Measurements from ENCODE around the gene PSMD11. TPM values are rescaled to one million over a fixed set of nuclear protein-coding genes. Genes with fewer than 3 reads are reported as not detected.

Gene PSMD11
- total and polyA plus RNA-seq, 2 of the 13 experiments (the other 11 are each of a cell fraction or from before 2014, with no cell fraction given) = 69.8 to 152 TPM

GRCh38 chr17:32429598-32429997 is 14.7 kb upstream of the PSMD11 start:
- H3K36me3 ChIP-seq (replicated peaks in 1 of 2; ENCODE audit: control insufficient read depth in 1 of 2, insufficient read depth in 2 of 2, low read length in 2 of 2) = no peaks in the 10 kb centered on the region
- ATAC-seq (no peak), FAIRE-seq (no peak), DNase-seq (ENCODE audit: low spot score) (no peak)
- no TSS peak for BruUV-seq (replicated peaks)
- no peaks in the 10 kb centered on the region for H3K79me2 ChIP-seq (ENCODE audit: insufficient read depth, low read length)
- 60% methylated on average over 2 of the region's 2 CpGs for WGBS (ENCODE audit: low lambda C conversion rate)
- H3K27ac ChIP-seq (ENCODE audit: extremely low read length, insufficient read depth, low read length) = no peak overlapping the region
- H3K27me3 ChIP-seq (ENCODE audit: control insufficient read depth in 1 of 2, insufficient read depth in 2 of 2, low read length in 2 of 2) = no peaks in the 10 kb centered on the region
- TF ChIP-seq, protein P1, sequence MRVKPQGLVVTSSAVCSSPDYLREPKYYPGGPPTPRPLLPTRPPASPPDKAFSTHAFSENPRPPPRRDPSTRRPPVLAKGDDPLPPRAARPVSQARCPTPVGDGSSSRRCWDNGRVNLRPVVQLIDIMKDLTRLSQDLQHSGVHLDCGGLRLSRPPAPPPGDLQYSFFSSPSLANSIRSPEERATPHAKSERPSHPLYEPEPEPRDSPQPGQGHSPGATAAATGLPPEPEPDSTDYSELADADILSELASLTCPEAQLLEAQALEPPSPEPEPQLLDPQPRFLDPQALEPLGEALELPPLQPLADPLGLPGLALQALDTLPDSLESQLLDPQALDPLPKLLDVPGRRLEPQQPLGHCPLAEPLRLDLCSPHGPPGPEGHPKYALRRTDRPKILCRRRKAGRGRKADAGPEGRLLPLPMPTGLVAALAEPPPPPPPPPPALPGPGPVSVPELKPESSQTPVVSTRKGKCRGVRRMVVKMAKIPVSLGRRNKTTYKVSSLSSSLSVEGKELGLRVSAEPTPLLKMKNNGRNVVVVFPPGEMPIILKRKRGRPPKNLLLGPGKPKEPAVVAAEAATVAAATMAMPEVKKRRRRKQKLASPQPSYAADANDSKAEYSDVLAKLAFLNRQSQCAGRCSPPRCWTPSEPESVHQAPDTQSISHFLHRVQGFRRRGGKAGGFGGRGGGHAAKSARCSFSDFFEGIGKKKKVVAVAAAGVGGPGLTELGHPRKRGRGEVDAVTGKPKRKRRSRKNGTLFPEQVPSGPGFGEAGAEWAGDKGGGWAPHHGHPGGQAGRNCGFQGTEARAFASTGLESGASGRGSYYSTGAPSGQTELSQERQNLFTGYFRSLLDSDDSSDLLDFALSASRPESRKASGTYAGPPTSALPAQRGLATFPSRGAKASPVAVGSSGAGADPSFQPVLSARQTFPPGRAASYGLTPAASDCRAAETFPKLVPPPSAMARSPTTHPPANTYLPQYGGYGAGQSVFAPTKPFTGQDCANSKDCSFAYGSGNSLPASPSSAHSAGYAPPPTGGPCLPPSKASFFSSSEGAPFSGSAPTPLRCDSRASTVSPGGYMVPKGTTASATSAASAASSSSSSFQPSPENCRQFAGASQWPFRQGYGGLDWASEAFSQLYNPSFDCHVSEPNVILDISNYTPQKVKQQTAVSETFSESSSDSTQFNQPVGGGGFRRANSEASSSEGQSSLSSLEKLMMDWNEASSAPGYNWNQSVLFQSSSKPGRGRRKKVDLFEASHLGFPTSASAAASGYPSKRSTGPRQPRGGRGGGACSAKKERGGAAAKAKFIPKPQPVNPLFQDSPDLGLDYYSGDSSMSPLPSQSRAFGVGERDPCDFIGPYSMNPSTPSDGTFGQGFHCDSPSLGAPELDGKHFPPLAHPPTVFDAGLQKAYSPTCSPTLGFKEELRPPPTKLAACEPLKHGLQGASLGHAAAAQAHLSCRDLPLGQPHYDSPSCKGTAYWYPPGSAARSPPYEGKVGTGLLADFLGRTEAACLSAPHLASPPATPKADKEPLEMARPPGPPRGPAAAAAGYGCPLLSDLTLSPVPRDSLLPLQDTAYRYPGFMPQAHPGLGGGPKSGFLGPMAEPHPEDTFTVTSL (CRISPR knock-in tag; IDR thresholded peaks at IDR 0.05; ENCODE audit: borderline replicate concordance) = no peak
- TF ChIP-seq ZNF280D (CRISPR knock-in tag; IDR thresholded peaks at IDR 0.05) (peak; percentile 76), ZNF296 (CRISPR knock-in tag; conservative IDR thresholded peaks at IDR 0.05) (no peak)
- H3K4me2 ChIP-seq (ENCODE audit: low read depth, low read length) = no peak overlapping the region
- no peaks in the 10 kb centered on the region for H3K4me1 ChIP-seq (ENCODE audit: insufficient read depth, low read length)
- no peak overlapping the region for H2AFZ ChIP-seq (ENCODE audit: low read length)
- intact Hi-C loops (cut with micrococcal nuclease; ENCODE audit: unreplicated experiment) = no loop called here
- peaks cover 17% of the 10 kb centered on the region for H3K9me3 ChIP-seq (ENCODE audit: low read length)
- in situ Hi-C loops (cut with HindIII; ENCODE audit: extremely low pct_ligation_motif_present, low pct_unique_long_range_greater_than_20kb) = no loop called here
- H3K9ac ChIP-seq (ENCODE audit: insufficient read depth, low read depth, low read length) = no peak overlapping the region
- no peaks in the 10 kb centered on the region for H4K20me1 ChIP-seq (ENCODE audit: insufficient read depth, low read length)
- CTCF ChIA-PET (ENCODE audit: low intra/inter-chr PET ratio, low total read pairs) = no interaction called here
- POLR2A ChIA-PET = no interaction called here
- no peak overlapping the region for H3K4me3 ChIP-seq (replicated peaks in 1 of 3; ENCODE audit: insufficient read depth in 1 of 3, low read depth in 2 of 3, low read length in 3 of 3)
